ENCODE results near the gene CLEC20A.

The CLEC20A gene

DNA sequence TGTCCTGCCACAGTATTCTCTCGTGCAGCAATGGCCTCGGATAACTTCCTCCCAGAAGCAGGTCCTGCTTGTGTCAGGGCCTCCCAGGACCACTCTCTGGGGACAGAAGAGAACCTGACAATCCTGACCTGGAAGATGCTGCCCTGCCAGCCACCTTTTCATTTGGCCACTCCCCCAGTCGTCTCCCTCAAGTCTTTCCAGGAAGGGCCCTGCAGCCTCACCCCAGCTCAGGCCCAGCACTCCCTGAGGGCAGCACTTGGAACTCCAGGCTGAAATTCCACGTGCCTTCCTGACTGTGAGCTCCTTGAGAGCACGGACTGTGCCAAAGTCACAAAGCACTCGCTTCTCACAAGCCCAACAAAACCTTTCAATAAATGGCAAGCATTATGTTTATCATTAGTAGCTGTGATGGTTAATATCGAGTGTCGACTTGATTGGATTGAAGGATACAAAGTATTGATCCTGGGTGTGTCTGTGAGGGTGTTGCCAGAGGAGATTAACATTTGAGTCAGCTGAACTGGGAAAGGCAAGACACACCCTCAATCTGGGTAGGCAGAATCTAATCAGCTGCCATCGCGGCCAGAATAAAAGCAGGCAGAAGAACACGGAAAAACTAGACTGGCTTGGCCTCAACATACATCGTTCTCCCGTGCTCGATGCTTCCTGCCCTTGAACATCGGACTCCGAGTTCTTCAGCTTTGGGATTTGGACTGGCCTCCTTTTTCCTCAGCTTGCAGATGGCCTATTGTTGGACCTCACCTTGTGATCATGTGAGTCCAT, 2.3 kb upstream of the CLEC20A start:
- no peak for DNase-seq

DNA sequence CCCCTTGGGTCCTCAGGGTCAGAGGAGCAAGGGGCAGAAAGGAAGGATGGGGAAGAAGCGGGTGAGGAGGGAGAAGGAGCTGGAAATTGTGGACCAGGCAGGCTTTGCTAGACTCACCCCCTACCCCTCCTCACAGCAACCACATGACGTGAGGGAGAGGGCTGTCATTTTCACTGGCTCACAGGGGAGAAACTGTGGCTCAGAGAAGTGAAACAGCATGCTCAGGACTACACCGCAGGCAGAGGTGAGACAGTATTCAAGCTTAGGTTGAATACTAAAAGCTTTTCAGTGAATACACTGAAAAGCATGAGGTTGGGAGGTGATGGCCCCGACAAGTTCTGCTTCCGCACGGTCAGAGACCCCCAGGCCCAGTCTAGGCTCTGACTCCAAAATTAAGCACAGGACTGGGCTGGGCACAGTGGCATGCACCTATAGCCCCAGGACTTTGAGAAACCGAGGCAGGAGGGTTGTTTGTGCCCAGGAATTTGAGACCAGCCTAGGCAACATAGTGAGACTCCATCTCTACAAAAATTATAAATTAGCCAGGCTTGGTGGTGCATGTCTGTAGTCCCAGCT, 1.2 kb upstream of the CLEC20A start:
- DNase-seq: no peak

DNA sequence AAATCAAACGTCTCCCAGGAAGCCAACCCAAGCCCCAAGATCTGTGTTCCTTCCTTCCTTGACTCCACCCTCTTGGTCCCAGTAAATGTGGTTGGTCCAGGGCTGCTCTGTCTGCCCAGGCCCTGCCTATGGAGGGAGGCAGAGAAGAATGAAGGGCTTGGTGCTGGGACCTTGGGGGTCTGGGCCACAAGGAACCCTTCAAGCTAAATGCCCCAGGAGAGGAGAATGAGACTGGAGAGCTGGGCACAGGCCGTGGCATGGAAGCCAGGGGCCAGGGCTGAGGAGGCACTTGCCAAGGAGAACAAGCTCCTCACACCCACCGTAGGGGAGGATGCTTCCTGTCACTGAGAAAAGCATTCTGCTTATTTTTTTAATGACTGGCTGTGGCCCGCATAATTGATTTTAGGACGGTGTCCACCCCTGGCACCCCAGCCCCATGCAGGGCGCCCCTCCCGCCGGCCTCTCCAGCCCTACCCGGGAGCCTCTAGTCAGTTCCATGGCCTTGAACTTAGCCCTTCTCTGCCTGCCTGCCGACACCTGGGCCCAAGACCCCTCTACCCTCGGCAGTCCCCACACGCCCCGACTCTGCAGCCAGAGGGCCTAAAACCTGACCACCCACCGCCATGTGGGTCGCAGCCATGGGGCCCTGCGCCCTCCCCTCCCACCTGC, 889 bp downstream of the CLEC20A start:
- DNase-seq: no peak

DNA sequence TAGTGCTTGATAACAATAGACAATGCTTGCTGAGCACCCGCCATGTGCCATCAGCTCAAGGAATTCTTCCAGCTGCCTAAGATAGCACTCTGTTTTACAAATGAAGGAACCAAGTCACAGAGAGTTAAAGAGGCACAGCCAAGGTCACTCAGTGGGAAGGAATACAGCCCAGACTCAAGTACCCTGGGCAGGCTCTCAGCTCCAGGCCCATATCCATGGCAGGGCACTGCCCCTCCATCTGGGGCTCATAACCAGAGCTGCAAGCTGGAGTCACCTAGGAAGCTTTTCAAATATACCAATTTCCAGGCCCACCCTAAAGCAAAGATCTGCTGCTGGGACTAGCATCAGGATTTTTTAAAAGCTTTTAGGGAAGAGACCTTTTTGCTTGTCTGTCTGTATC, 1.6 kb downstream of the CLEC20A start:
- no peak for DNase-seq

DNA sequence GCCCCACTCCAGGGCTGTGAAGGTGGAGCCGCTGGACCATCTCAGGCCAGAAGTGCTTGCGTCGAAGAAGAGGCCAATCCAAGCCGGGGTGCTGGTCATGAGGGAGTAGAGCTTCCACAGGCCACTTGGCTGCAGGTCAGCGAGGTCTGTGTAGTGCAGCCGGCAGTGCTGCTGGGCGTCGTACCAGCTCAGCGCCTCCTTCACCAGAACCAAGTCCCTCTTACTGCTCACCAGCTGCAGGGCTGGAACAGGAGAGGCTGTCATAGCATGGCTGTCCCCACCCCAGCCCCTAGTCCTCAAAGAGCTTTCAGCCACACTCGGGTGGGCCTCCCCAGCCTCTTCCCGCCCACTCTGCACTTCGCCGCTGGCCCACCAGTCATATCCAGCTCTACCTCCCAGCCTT, 2.2 kb downstream of the CLEC20A start:
- no peak for DNase-seq

DNA sequence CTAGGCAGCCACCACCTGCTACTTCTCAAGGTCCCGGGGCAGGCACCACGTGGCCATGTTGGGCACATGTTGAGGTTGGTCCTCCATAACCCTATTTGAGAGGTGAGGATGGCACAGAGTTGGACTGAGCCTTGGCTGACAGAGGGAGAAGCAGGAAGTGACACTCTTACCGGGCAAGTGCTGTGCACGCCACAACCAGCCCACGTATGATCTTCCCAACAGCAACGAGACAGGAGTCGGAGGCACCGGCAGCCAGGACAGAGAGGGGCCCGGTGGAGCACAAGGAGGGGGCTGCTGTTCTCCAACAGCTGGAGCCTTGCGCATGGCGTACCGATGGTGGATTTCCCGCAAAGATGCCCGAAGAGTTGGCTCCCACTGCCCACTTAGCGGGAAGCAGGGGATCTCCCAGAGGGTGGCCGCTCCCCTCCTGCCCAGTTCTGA, 3.4 kb downstream of the CLEC20A start:
- no peak for DNase-seq

DNA sequence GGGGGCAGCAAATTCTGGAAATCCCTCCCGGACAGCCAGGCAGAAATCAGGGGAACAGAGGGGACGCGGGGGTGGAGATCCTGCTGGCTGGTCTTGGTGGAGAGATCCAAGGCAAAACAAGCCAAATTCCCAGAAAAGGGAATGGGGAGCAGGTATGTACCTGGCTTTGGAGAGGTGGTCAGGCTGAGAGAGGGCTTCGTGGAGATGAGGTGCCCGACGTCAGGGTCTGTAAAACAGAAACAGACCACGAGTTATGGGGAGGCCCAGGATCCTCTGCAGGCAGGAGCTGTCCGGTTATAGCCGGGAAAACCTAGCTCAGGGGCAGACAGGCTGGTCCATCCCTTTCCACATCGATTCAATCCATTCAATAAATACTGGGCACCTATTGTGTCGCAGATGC, 4.4 kb downstream of the CLEC20A start:
- DNase-seq: no peak

DNA sequence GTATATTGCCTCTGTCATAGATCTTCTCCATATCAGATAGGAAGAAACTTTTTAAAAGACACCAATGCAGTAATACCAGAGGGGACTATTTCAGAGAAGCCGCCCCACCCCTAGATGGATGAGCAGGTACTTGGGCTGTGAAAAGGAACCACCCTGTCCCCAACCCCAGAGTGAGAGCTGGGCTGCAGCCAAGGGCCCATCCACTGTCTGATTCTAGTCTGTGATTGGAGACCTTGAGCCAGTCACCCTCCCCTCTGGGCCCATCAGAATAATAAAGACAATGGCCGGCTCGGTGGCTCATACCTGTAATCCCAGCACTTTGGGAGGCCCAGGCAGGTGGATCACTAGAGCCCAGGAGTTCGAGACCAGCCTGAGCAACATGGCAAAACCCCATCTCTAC, 5.0 kb downstream of the CLEC20A start:
- no peak for DNase-seq

DNA sequence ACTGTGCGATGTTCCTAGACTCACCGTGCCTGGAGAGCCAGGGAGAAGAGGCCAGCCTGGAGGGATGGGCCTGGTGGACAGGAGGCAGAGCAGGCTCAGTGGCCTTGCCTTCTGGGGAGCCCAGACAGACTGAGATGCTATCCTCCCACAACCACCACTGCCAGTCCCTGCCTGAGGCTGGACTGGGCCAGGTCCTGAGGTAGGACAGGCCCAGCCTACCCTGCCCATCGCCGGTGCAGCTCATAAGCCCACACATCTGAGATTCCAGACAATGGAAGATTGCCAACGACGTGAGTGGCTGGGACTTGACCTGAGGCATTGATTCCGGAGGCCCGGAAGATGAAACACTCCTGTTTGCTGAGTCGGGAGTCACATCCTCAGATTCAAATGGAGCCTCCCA, 5.8 kb downstream of the CLEC20A start:
- no peak for DNase-seq

DNA sequence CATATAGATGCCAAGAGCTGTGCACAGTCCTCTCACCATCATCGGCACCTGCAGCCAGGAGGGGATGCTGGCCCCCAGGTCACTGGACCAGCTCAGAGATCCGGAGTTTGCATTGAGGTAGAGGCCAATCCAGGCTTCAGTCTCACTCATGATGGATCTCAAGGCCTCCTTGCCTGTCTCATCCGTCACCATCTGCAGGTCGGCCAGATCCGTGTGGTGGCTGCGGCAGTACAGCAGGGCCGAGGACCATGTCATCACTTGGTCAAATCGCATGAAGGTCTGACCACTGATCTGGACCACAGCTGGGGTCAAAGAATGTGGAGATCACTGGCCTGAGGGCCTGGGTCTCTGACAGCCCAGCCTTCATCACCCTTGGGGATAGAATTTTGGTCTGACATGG, 6.6 kb downstream of the CLEC20A start:
- DNase-seq: no peak

DNA sequence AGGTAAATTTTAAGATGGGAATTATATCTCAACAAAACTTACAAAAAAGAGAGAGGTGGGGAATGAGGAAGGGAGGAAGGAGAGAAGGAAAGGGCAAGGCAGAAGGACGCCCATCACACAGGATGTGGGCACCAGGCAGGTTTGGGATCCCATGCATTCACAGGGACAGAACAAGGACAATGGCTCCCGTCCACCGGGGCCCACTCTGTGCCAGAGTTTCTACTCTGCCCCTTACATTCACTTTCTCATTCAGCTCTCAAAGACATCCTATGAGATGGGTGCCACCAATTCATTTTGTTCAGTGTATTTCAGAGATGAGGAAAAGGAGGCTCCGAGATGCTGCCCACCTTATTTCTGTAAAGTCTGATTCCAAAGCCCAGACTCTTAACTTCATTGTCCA, 7.4 kb downstream of the CLEC20A start:
- DNase-seq: no peak

DNA sequence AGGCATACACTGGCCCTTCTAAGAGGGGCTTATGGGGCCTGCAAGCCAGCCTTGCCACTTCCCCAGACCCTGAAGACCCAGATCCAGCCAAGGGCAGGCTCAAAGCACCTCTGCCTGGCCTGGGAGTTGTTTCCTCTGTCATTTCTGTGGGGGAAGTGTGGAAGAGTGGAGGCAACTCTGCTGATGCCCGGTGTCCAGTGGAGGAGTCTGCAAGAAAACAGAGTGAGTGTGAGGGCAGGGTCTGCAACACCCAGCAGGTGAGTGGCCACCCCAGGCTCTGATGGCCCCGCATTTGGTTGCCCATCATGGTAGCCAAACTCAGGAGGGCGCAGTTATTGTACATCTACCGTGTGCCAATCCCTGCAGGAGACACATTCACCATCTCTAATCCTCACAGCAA, 8.4 kb downstream of the CLEC20A start:
- DNase-seq: no peak

DNA sequence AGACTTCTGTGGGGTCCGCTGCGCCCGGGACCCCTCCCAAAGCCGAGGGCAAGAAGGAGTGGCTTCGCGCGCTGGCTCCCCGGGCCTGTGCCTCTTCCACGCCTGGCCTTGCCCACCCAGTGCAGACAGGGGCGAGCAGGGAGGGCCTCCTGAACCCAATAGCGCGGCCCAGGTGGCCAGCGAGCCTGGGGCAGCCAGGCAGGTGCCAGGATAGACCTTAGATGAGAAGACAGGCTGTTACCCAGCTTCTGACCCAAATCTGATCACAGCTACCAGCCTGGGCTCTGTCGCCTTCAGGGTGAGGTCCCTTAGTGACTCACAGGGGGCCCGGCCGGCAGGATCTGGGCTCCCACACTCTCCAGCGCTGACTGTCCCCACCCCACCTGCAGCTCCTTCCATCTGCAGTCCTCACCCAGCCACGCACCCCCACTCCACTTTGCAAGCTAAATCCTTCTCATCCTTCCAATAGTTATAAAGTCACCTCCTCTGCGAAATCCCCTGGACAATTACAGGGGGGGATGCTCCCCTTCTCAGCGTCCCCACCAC, 9.6 kb downstream of the CLEC20A start:
- DNase-seq: no peak

DNA sequence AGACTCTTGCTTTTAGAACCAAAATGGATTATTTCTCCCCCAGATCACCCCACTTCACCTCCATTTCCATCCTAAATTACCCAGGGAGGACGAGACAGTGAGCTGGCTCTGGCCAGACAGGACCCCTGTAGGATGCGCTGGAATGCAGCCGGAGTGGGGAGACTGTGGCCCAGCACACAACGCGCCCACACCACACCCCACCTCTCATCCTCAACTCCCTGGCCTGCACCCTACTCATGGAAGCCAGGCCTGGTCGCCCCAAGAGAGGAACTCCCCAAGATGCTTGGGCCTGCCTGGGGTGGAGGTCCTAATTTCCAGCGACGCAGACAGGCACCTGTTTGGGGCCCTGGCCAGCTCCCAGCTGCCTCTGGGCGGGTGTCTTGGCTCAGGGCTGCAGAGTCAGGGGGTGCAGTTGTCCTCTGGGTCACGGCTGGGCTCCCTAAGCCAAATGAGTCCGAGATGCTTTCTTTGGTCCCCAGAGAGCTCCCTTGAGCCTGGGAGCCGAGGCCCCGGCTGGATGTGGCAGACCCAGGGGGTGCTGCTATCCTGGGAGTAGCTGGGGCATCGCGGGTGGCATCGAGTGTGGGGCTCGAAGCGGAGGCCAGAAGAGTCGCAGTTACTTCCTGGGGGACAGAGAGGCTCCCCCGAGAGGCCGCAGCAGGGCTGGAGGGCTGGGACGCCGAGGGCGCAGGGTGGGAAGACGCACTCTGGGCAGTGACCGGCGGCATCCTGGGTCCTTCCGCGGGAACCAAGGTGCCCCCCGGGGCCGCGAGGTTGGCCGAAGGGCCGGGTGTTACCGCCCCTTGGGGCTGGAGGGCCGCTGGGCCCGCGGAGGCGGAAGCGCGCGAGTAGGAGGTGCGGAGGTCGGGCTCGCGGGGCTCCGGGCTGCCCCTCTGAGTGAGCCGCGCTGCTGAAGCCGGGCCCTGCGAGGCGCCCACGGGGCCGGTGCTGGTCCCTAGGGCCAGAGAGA, 10.4 kb downstream of the CLEC20A start:
- no peak for DNase-seq

DNA sequence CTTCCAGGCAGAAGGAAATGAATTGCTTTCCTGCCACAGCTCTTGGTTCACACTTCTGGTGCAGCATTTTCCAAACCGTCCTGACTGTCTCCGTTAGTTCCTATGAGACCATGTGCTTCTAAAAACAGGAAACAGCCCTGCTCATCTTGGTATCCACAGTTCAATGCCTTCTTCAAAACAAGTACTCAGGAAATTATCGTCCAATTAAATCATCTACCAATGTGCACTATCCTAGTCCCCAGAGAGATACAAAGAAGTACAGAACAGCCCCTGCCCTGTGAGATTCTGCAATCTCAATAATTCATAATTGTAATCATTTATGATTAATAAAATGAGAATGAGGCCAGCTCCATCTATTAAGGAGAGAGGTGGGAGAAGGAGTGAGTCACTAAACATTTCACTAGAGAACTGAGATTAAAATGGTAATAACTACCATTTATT, 11.2 kb downstream of the CLEC20A start:
- DNase-seq: no peak

DNA sequence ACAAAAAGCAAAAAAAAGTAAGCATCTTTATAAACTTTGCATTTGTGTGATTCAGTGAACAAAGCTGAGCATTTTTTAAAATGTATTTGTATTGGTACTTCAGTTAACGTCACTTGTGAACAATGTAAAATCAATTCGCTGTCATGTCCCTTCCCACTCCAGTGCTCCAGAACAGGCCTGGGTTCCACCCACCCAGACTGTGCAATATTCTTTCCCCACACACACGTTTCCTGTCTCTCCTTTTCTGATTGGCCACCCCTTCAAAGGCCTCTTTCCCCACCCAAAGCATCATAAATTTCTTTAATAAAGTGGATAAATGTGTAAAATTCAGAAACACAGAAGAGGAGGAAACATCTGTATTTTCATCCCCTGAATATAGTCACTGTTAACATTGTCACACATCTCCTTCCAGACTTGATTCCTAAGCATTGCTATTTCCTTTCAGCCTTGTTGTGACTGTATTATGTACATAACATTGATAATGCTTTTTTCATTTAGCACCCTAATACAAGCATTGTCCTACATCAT, 12.0 kb downstream of the CLEC20A start:
- DNase-seq: no peak

DNA sequence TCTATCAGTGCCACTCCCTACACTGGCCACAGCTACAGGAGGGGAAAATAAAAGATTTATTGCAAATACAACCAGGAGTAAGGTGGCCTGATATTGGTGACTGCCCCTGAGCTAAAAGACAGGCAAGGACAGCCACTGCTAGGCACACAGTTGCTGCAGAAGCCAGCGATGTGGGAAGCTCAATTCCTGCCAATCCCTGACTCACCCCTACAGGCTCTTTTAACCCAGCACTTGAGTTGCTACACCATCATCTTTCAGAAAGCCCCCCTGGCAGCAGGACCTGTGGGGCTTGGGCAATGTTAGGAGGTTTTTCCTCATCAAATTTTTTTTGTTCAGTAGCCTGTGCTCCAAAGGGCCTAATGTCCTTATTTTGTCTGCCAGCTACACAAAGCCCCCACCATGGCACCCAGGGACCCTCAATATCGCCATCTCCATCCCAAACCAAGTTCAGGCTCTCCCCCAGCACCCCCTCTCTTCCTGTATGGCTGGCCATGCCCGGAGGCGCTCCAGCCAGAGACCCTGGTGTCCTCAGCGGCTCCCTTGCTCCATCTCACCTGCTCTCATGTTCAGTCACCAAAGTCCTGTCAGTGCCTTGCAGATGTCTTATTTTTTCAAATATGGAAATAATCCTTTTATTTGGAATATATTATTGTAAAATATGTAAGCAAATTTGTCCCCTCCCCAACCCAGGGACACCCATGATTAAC, 13.4 kb downstream of the CLEC20A start:
- DNase-seq: no peak

DNA sequence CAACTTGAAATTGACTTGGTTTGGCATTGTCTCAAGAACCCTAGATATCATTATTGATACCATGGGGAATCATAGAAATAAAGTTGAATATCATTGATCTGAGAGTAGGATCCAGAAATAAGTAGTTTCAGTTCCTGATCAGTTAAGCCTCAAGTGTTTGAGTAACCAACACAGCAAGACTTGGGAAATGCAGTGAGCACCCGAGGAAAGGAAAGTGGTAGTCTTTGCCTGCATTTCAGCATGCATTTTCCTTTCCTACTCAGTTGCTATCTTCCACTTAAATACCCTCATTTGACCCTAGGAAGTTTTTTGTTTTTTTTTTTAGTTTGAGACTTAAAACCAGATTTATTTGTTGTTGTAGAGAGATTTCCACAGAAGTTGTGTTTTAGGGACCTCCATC, 18.9 kb downstream of the CLEC20A start:
- DNase-seq: no peak

DNA sequence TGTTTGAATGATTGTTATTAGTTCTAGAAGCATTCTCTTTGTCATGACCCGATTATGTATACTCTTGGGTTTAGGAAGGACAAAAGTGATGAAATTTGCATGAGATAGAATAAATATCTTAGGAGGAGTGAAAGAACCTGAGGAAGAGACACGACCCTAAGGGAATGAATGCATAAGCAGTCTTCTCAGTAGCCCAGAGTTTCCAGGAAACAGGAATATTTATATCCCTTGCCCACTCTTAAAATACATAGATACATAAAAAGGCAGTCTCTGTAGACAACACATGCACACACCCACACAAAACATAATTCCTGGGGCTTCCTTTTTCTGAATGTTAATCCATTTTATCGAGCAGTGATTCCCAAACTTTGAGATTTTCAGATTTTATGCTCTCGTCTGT, 19.4 kb downstream of the CLEC20A start:
- no peak for DNase-seq

DNA sequence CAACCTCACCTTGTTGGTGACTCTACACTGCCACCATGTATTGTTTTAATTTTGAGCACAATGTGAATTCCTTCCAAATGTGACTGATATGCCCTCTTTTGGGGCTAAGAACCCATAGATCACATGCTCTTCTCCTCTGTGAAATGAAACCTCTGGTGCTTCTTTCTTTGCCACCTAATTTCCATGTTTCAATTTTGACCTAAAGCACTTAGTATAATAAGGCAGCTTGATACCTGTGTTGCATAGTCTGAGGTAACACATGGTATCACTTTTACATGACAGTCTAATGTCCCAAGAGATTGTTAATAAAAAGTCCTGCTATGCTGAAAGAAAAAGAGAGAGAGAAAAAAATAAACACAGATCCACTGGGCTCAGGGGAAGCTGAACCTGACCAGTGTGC, 24.2 kb downstream of the CLEC20A start:
- DNase-seq: no peak

DNA sequence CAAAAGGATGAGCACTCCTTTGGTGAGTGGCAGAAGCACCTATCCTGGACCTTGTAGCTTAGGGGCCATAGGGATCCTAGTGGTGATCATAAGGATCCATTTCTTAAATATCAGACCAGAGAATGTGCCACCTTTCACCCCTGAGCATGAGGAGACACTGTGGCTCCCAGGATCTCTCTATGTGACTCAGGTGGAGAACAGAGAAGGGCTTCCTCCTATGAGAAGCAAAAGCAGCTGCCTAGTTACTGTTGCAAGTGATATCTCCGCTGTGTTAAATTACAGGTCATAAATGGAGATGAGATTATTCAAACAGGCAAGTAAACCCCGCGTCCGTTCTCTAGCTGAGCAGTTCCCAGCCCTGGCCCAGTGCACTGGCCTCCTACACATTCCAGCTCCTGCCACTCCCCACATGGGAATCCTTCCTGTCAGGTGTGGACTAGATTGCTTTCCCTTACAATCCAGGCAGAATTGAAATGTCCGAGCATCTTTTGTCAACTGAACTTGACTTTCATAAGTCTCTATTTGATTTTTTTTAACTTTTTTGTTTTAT, 26.3 kb downstream of the CLEC20A start:
- no peak for DNase-seq

DNA sequence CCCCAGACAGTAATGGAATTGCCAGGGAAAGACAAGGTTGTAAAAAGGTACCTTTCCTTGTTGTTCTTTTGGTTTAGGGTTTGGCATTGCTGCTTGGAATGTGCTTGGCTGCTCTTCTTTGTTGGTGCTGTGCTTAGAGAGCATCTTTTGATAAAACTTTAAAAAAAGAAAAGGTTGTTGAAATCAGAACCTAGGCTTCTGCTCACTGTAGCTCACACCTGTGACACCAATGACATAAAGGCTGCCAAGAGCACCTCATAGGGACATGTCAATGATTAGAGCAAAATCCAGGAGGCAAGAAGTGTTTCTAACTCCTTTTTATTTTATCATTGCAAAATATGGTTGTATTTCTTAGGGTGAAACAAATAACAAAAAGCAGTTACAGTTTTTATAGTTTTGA, 28.9 kb downstream of the CLEC20A start:
- DNase-seq: no peak

All from DMS79 treated with DMSO at 0.1 percent for 48 hours (cell line).